Vagina (tissue), 2 donors: Measurements from ENCODE around the gene FNDC7. TPM values are rescaled to one million over a fixed set of nuclear protein-coding genes. Genes with fewer than 3 reads are reported as not detected.

Experiments used
- DNase-seq, 2 donors: peaks; one replicate each; pipeline ENCODE4 v3.0.0-alpha.2; 2017; ENCODE audit errors: extremely low spot score in 2 of 2
- H3K27ac ChIP-seq: fragments of 200-600 bp; sonication (generic); one replicate; pipeline ENCODE4 v1.5.1; 2019
- H3K27me3 ChIP-seq: fragments of 200-600 bp; sonication (generic); one replicate; pipeline ENCODE4 v1.5.1; 2019
- H3K36me3 ChIP-seq, 2 donors: fragments of 200-600 bp; sonication (generic); one replicate each; pipeline ENCODE4 v1.5.1; 2017 to 2019
- H3K4me1 ChIP-seq: fragments of 200-600 bp; sonication (generic); one replicate; pipeline ENCODE4 v1.5.1; 2019
- H3K4me3 ChIP-seq, 2 donors: fragments of 200-600 bp; sonication (generic); 1 replicate in 1 of 2; 2 replicates in 1 of 2; pipeline ENCODE4 v1.5.1; 2016 to 2019
- H3K9me3 ChIP-seq: fragments of 200-600 bp; sonication (generic); one replicate; pipeline ENCODE4 v1.5.1; 2019
- POLR2A ChIP-seq, 2 donors: fragments of 450-650 bp; IDR thresholded peaks; one replicate each; pipeline ENCODE4 v1.6.1; 2017; ENCODE audit warnings: antibody characterized with exemption in 2 of 2, mild to moderate bottlenecking in 2 of 2, moderate library complexity in 2 of 2
- POLR2AphosphoS5 ChIP-seq, 2 donors: sonication (generic); formaldehyde crosslinking; IDR thresholded peaks; one replicate each; pipeline ENCODE4 v1.9.0; 2017; ENCODE audit warnings: antibody characterized with exemption in 2 of 2, mild to moderate bottlenecking in 2 of 2, low read depth in 1 of 2; ENCODE audit not compliant: insufficient read depth in 1 of 2
- intact Hi-C: fragments of 100-400 bp; cut with DNase I; formaldehyde crosslinking; loops from one replicate; pipeline ENCODE4 v1.15.1; 2023
- total RNA-seq: library from RNA; depleted of rRNA; stranded (reverse); fragments of >200 nt; gene quantifications from one replicate; pipeline ENCODE4 v1.2.3, GENCODE V29; 2016
- TF ChIP-seq, protein P1 (sequence below), 3 experiments: fragments of 450-650 bp in 2 of 3; fragments of 200-600 bp in 1 of 3; sonication (generic) in 1 of 3; IDR thresholded peaks; one replicate each; pipeline ENCODE4 v1.5.1; 2017 to 2019; ENCODE audit warnings: antibody characterized with exemption in 3 of 3, mild to moderate bottlenecking in 2 of 3, moderate library complexity in 2 of 3

Gene FNDC7
- total RNA-seq, 1 donor from 2014 or later, result not detected

DNA sequence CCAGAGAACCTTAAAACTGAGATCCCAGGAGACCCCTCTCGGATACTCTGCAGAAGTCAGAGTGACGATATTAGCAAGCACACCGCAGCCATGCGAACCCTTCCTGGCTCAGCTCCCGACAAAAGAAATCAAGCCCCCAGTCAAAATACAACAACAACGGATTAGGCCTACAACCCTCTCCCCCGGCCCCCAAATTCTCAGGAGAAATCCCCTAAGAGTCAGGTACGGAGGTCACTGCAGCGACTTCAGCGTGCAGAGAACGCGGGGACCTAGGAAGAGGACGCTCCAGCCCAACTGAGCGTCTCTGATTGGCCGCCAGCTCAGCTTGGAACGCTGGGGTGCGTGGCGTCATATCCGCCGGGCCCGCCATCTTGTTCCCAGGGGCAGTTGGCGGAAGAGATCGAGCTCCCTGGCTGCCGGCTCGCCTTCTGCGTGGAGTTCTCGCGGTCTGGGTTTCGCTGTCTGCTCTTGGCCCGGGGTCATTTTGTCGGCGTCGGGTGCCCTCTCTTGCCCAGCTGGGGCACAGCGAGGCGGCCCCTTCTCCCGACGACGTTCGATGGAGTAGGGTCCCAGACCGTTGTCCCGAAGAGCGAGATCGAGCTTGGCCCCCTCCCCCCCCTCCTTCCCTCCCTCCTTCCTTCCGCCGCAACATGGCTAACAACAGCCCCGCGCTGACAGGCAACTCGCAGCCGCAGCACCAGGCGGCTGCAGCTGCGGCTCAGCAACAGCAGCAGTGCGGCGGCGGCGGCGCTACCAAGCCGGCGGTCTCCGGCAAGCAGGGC is 20.6 kb upstream of the FNDC7 start, which contains the start of gene PRPF38B:
PRPF38B (plus strand) TSS at position 369 of the 782 bp plus-strand sequence; CDS start at position 651, 282 bp downstream.
- H3K4me1 ChIP-seq, result peaks cover 39% of the 10 kb centered on the region
- no peaks in the 10 kb centered on the region for H3K27me3 ChIP-seq
- peak within 1 kb of the TSS; percentile 92 for H3K27ac ChIP-seq
- peak within 1 kb of the TSS; percentile 73 to 90 for H3K4me3 ChIP-seq
- intact Hi-C loops, result loop anchor here (5.0 kb wide), 1 partner anchor 125 kb away; no protein-coding TSS in a partner anchor
- TF ChIP-seq, protein P1, sequence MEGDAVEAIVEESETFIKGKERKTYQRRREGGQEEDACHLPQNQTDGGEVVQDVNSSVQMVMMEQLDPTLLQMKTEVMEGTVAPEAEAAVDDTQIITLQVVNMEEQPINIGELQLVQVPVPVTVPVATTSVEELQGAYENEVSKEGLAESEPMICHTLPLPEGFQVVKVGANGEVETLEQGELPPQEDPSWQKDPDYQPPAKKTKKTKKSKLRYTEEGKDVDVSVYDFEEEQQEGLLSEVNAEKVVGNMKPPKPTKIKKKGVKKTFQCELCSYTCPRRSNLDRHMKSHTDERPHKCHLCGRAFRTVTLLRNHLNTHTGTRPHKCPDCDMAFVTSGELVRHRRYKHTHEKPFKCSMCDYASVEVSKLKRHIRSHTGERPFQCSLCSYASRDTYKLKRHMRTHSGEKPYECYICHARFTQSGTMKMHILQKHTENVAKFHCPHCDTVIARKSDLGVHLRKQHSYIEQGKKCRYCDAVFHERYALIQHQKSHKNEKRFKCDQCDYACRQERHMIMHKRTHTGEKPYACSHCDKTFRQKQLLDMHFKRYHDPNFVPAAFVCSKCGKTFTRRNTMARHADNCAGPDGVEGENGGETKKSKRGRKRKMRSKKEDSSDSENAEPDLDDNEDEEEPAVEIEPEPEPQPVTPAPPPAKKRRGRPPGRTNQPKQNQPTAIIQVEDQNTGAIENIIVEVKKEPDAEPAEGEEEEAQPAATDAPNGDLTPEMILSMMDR (IDR thresholded peaks at IDR 0.05), result no peak
- TF ChIP-seq POLR2A (IDR thresholded peaks at IDR 0.05) (peak in 1 of 2 donors; percentile 82), POLR2AphosphoS5 (IDR thresholded peaks at IDR 0.05; ENCODE audit: insufficient read depth in 1 of 2, low read depth in 1 of 2) (peak; percentile 75 to 97)
- DNase-seq, result peak in 1 of 2 donors; percentile 93
- peaks cover 0 to 15% of the 10 kb centered on the region in 2 donors for H3K36me3 ChIP-seq
- no peaks in the 10 kb centered on the region for H3K9me3 ChIP-seq

DNA sequence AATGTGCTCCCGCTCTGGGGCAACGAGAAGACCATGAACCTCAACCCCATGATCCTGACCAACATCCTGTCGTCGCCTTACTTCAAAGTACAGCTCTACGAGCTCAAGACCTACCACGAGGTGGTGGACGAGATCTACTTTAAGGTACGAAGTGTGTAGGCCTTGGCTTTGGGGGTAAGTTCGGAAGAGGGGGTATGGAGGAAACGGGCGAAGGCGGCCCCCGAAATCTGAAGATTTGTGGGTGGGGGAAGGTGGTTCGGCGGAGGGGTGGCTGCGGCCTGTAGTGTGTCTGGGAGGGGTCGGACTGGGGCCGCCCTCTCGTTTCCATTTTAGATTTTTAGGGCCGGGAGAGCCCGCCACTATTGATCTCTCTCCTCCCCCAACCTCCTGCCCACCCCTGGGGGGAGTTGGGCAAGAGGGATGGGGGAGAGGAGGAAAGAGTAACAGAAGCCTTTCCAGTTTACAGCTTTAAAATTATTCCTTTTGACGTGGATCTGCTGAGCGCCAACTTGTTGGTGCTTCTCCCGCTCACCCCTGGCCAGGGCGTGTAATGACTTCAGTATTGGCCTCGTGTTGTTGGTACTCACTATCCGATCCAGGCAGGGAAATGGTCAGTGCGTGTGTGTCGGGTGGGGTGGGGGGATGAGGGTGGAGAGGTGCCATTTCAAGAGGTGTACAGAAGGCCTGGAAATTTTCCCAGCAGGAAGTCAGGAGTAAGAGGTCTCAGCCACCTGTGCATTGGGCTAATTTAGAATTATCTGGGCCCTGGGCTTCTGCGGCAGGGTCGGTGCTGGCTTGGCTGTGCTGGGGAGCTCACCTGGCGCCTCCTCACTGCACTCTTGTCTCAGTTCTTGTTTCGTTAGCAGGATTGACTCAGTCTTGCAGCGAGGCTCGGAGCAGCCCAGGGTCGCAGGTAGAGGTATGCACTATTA is 19.7 kb upstream of the FNDC7 start:
- intact Hi-C loops, result loop anchor here (5.0 kb wide), 1 partner anchor 124 kb away; no protein-coding TSS in a partner anchor
- H3K4me1 ChIP-seq, result peaks cover 39% of the 10 kb centered on the region
- no peak for DNase-seq
- H3K9me3 ChIP-seq, result no peaks in the 10 kb centered on the region
- H3K4me3 ChIP-seq, result peak overlapping the region; percentile 73 to 90
- H3K36me3 ChIP-seq, result peaks cover 0 to 20% of the 10 kb centered on the region in 2 donors
- TF ChIP-seq, protein P1 (IDR thresholded peaks at IDR 0.05), result no peak
- TF ChIP-seq POLR2A (IDR thresholded peaks at IDR 0.05), result no peak
- no peak for TF ChIP-seq POLR2AphosphoS5 (IDR thresholded peaks at IDR 0.05; ENCODE audit: insufficient read depth in 1 of 2, low read depth in 1 of 2)
- H3K27me3 ChIP-seq, result no peaks in the 10 kb centered on the region
- peak overlapping the region; percentile 92 for H3K27ac ChIP-seq

DNA sequence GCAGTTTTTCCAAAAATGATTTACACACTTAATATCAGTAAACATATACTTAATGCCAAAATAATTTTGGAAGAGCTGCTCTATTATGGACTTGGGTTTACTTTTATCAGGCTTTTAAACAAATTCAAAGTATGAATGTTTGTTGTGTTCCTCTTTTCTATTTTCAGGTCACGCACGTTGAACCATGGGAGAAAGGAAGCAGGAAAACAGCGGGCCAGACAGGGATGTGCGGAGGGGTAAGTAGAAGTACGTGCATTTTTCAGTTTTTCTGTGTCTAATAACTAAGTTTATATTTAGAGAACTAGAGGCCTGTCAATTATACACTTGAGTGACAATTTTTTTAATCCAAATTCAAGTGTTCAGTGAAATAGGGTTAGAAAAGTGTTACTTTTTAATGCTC is 17.2 kb upstream of the FNDC7 start:
- H3K27ac ChIP-seq, result no peak overlapping the region
- peaks cover 4 to 45% of the 10 kb centered on the region in 2 donors for H3K36me3 ChIP-seq
- no peaks in the 10 kb centered on the region for H3K9me3 ChIP-seq
- no peak for DNase-seq
- peaks cover 39% of the 10 kb centered on the region for H3K4me1 ChIP-seq
- no peaks in the 10 kb centered on the region for H3K27me3 ChIP-seq
- intact Hi-C loops, result no loop called here
- no peak overlapping the region for H3K4me3 ChIP-seq
- TF ChIP-seq, protein P1 (IDR thresholded peaks at IDR 0.05), result no peak
- TF ChIP-seq POLR2A (IDR thresholded peaks at IDR 0.05) (no peak), POLR2AphosphoS5 (IDR thresholded peaks at IDR 0.05; ENCODE audit: insufficient read depth in 1 of 2, low read depth in 1 of 2) (no peak)

DNA sequence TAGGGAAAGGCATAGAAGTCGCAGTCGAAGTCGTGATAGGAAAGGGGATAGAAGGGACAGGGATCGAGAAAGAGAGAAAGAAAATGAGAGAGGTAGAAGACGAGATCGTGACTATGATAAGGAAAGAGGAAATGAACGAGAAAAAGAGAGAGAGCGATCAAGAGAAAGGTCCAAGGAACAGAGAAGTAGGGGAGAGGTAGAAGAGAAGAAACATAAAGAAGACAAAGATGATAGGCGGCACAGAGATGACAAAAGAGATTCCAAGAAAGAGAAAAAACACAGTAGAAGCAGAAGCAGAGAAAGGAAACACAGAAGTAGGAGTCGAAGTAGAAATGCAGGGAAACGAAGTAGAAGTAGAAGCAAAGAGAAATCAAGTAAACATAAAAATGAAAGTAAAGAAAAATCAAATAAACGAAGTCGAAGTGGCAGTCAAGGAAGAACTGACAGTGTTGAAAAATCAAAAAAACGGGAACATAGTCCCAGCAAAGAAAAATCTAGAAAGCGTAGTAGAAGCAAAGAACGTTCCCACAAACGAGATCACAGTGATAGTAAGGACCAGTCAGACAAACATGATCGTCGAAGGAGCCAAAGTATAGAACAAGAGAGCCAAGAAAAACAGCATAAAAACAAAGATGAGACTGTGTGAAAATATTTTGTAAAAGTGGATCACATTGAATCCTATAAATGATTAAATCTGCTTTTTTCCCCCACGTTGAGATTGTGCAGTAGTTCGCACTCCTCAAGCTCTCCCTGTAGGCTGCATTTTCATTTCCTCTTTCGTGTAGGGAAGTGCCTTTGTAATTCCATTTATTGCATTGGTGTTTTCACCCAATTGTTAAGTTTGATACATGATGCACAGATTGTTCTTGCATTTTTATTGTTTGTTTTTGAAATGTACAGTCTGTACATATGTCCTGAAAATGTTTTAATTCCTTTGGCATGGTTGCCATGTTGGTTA is 13.1 kb upstream of the FNDC7 start:
- no peaks in the 10 kb centered on the region for H3K27me3 ChIP-seq
- no peaks in the 10 kb centered on the region for H3K9me3 ChIP-seq
- H3K4me1 ChIP-seq, result peaks cover 21% of the 10 kb centered on the region
- TF ChIP-seq POLR2AphosphoS5 (IDR thresholded peaks at IDR 0.05; ENCODE audit: insufficient read depth in 1 of 2, low read depth in 1 of 2), result no peak
- no peak for TF ChIP-seq POLR2A (IDR thresholded peaks at IDR 0.05)
- TF ChIP-seq, protein P1 (IDR thresholded peaks at IDR 0.05), result no peak
- no peak for DNase-seq
- H3K36me3 ChIP-seq, result peaks cover 4 to 55% of the 10 kb centered on the region in 2 donors
- H3K4me3 ChIP-seq, result no peak overlapping the region
- H3K27ac ChIP-seq, result no peak overlapping the region
- intact Hi-C loops, result no loop called here
